GM21390 (cell line): ENCODE results near the gene RIMS1.
A peak's percentile ranks its signal among the peaks of the same experiment; 100 is the strongest.

Source experiments
- ATAC-seq: cut with Tn5 transposase; IDR thresholded peaks from one replicate; pipeline ENCODE4 v1.9.1; 2021; ENCODE audit not compliant: unreplicated experiment

Gene RIMS1

DNA sequence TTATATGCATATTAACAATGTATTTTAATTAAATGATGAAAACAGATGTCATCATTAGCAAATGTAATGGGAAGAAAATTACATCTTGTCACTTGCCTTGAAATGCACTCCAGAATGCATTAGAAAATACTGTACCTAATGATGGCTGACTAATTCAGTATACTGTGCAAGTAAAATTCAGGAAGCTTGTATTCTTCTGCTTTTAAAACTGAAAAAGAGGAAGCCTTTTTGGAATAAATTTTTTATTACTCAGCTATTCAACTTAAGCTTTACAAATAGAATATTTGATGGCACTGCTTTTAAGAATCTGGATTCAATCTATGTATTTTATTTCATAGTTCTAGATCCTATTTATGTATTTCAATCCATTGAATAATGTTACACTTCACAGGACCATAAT is 195.5 kb downstream of the RIMS1 start:
- no peak for ATAC-seq

DNA sequence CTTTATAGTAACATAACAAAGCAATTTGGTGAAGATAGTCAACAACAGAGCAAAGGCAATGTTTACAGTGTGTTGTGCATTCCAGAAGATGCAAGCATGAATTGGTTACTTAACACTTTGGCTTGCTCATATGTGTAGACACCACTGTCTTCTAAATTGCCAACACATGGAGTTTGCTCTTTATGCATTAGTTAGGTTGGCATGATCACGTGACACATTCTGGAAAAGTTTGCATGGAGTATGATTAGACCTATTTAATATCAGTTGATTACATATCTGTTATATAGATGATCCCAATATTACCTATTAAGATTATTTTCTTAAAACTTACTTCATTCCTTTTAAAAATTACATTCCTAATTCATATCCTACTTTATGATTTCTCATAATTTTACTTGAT is 197.6 kb downstream of the RIMS1 start:
- no peak for ATAC-seq

DNA sequence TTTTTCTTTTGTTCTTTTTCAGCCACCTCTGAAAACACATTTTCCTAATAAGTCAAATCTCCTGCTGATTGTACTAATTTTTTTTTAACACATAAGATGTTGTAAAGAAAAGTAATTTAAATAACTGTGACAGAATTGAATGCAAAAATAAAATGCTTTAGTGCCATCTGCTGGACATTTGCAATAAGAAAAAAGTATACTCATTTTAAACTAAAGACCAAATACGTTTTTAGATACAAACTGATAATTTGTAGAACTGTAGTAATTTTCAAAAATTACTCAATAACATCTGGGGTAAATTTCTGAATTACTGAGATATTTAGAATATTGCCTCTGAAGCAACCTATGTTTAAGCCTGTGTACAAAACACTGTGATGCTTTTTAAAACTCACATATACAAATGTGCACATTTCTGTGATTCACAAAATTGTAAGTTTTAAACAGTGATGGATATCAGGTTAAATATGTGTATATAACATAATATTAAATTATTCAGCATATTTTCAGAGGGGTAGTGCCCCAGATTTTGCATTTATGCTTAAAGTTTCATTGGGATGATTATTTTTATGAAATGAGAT is 198.7 kb downstream of the RIMS1 start:
- no peak for ATAC-seq

DNA sequence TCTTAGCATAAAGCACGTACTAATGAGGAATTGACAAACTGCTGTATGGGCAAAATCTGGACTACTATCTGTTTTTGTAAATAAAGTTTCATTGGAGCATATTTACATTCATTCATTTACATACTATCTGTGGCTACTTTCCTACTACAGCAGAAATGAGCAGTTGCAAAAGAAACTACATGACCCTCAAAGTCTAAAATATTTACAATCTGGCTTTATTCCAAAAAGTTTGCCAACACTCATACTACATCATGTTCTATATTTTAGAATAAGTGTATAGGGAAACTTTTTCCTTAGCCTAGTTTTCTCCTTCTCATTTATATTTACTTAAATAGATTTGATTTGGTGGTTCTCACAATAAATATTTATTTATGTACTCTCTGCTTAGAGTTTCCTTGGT is 208.2 kb downstream of the RIMS1 start:
- no peak for ATAC-seq

DNA sequence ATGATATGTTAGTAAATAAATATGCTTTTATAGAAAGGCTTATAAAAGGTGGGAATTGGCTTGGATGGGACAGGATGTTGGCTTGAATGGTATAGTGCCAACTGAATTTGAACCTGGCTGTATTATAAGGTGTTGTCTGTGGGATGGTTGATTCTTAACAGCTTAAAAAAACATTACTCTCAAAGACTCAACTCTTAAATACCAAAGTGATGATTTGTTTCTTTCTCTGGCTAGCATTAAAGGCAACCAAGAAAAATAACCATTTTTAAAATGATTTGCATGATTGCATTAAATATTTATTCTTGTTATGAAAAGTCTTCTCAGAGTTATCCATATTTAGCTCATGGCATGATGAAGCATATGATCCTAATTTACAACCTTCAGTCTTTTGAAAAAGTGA is 216.2 kb downstream of the RIMS1 start:
- ATAC-seq: no peak

DNA sequence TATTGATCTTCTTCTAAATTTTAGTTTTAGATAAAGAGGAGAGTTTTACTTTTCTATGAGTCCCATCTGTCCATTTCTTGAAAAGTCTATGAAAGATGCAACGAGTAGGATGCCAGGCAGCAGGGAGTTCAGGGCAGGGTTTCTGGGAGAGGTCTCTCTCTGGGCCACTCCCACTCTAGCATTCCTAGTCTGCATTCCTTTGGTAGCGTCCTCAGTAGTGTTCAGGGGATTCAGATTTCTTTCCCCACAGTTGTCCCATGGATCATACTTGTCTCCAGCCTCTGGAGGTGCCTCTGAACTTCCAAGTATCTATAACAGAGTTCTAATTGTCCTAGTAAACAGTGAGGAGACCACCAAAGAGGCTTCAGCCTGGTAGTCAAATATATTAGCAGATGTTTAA is 225.3 kb downstream of the RIMS1 start:
- ATAC-seq: no peak

DNA sequence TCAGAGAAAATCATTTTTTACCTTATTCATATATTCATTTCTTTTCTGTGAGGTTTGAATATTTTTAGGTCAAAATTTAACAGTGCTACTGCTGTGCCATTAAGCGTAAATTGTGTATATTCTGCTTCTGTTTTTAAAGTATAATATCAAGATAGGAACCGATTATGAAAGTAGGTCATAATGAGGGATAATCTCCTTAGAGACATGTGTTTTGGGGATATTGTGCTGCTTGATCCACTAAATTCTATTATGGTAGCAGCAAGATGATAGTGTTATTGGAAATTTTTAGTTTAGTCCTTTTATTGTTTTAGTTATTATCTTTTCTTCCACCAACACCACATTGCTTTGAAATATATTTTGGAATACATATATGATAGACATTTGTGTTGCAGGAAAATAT is 244.0 kb downstream of the RIMS1 start:
- ATAC-seq: no peak

DNA sequence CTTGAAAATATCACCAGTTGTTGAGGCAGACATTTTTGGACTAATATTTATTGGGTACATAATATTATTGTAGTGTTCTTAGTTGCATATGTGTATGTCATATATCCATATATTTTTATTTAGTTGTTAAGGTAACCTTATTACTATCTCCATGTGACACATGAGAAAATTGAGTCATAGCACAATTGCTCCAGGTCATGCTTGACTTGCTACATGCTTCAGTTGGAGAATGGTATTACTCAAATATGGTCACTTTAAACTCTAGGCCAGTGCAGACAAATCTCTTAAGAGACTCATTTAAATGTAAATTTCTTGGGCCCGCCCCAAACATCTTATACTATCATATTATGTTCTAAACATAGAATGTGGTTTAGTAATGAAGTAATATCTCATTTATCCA is 246.1 kb downstream of the RIMS1 start:
- ATAC-seq: no peak

DNA sequence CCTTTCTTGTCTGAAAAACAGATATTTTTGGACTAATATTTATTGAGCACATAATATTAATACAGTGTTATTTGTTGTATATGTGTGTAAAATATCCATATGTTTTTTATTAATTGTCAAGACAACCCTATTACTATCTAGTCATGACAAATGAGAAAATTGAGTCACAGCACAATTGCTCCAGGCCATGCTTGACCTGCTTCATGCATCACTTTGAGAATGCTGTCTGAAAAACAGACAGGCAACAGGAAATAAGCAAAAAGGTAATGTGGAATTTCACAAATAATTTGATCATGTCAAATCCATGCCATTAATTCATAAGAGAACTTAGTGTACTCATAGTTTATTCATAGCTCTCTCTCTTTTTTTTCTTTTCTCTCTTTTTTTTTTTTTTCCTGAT is 246.5 kb downstream of the RIMS1 start:
- ATAC-seq: no peak

DNA sequence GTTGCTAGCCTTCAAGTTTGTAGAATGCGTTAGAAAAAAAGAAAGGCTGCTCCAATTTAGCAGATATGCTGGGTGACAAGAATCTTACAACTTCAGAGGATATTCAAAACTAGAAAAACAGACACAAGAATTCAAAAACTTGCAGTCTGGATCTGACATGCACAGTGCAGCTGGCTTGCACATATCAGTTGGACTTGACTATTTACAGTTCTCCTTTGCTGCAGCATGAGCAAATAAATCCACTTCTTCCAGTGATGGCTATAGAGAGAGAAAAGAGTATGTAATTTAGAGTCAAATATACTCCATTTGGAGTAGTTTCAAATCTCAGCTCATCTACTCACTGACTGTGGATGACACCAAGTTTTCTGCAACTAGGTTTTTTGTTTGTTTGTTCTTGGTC is 247.0 kb downstream of the RIMS1 start:
- no peak for ATAC-seq

DNA sequence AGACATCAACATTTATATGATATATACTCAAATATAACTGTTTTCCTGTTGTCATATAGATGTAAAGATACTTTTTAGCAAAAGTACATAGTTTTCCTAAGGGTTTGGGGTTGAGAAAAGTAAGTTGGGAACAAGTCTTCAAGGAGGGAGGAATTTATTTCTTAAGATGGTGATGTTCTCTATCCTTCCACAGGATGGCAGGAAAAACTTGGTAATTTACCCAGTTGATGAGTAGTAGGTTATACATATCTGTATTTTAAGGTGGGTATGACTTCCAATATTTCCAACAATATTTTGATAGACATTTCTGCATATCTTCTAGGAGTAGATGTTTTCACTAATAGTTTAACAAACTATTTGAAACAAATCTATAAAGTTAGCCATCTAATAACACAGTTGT is 254.4 kb downstream of the RIMS1 start:
- ATAC-seq: no peak

DNA sequence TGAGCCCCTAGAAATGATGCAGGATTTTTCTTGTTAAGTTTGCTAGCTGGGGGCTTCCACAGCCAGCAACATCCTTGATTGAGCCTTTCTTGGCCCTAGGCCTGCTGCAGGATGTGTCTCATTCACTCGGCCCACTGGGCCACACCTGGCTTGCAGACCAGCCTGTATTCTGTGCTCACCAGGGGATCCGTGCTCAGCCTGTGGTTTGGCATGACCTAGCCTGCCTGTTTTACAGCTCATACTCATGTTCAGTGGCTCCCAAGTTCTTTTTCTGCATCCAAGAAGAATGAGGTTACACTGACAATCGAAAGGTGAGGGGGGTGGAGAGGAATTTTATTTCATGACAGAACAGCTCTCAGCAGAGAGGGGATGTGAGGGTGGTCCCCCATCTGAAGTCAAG is 263.4 kb downstream of the RIMS1 start:
- ATAC-seq: no peak

DNA sequence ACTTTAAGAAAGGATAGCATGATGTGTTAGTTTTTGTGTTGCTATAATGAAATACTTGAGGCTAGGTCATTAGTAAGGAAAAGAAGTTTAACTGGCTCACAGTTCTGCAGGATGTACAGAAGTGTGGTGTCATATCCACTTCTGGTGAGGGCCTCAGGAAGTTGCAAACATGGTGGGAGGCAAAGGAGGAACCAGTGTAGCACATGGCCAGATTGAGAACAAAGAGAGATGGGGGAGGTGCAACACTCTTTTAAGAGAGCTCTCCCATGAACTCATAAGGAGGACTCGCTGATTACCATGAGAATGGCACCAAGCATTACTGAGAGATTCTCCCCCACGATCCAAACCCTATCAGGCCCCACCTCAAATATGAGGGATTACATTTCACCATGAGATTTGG is 265.4 kb downstream of the RIMS1 start:
- no peak for ATAC-seq

DNA sequence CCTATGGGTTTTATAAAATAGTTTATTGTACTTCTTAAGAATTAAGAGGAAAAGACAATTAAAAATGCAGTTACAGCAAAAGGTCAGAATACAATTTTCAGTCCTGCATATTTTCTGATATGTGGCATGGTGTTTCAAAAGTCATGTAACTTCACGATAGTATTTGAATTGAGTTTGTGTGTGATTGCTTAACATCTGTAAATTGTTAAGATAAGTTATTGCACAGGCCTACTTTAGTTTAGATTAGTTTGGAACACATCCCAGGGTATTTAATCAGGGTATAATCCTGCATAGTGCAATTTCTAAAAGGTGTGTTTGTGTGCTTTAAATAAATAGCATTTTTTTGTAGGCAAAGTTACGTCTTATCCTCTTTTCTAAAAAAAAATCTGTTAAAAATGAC is 289.6 kb downstream of the RIMS1 start:
- no peak for ATAC-seq

DNA sequence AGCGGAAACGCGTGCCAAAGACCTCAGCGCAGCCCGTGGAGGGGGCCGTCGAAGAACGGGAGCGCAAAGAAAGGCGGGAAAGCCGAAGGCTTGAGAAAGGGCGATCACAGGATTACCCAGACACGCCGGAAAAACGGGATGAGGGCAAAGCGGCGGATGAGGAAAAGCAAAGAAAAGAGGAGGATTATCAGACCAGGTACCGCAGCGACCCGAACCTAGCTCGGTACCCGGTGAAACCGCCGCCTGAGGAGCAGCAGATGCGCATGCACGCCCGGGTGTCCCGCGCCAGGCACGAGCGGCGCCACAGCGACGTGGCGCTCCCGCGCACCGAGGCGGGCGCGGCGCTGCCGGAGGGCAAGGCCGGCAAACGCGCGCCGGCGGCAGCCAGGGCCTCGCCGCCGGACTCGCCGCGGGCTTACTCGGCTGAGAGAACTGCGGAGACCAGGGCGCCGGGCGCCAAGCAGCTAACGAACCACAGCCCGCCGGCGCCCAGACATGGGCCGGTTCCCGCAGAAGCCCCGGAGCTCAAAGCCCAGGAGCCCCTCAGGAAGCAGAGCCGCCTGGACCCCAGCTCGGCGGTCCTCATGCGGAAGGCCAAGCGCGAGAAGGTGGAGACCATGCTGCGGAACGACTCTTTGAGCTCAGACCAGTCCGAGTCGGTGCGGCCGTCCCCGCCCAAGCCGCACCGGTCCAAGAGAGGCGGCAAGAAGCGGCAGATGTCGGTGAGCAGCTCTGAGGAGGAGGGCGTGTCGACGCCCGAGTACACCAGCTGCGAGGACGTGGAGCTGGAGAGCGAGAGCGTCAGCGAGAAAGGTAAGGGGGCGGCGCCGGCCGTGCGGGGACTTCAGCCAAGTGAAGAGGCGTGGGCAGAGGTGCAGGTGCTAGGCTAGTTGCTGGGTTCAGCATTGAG is 296.2 kb downstream of the RIMS1 start:
- peak; percentile 67 for ATAC-seq

DNA sequence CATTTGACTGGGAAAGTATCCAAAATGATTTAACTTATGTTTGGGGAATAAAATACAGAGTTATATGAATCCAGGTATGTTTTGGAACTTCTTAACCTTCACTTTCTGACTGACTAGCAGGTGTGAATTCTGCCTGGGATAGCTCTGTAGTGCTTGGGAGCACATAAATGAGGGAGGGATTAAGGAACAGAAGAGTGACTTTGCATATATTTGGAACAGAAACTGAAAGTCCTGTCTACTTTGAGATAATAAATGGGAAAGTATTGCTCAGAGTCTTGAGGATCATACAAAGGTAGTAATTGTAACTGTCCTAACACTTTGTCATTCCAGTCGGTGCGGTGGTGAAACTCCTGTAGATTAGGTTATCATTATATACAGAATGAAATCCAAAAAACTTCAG is 317.6 kb downstream of the RIMS1 start:
- no peak for ATAC-seq

DNA sequence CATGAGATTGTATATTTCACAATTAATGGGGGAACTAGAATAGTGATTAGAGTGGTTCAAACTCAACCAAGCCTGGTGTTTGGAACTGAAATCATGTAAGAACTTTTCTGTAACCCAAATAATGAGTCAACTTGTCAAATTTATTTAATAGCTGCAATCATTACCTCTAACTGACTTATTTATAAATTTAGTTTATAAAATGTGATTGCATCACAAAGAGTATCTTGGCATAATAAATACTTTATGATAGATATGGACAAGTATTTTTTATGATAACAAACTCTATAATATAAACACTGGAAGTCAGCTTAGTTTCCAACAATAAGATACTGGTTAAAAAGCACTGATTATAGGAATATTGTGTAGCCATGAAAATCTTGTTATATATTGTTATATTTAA is 319.1 kb downstream of the RIMS1 start:
- no peak for ATAC-seq

DNA sequence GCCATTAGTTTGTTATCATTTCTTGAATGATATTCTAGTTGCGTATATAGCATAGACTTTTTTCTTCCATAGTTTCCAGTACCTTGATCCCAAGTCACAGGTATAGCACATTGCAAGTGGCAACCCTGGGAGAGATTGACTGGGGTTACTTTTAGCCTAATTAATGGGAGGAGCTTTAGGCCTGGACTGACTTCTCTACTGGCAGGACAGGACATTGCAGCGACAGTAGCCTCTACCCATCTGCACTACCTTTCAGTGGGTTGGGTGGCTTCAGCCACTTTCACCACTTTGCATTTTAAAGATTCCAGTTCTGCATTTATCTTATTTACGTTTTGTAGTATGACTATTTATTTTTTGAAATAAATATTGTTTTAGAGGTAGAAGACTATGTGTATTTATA is 320.3 kb downstream of the RIMS1 start:
- no peak for ATAC-seq

DNA sequence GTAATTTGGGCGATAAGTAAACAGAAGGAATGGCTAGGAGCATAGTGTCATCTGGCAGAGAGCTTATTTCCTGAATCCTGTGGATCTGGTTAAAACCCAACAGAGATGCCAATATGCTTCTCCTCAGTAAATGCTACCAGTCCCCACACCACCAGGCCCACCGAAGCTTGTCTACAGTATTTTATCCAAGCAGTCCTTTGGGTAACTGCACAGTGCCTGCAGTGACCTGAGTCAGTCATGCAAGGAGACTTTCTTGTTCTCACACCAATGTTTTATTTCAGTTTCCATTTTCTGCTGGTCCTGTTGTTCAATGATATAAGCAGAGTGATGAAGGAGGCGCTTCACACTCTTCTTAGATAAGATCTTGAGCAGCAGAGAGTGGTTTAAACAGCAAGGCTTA is 326.3 kb downstream of the RIMS1 start:
- ATAC-seq: peak; percentile 81

DNA sequence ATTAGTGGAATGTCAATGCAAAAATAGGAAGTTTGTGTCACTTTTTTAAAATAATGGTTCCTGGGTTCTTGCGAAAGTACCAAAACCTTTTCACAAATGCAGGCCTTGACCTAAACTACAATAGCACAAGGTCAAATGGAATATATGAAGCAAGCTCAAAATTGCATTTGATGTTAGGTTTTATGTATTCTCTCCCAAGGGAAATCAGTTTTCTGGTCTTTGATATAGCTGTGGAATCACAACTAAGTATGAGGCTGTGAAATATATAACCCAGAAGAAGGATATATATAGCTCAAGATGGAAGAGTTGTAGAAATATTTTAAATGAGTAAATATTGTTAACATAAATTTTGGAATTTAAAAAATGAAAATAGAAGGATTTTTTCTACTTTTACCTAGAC is 327.3 kb downstream of the RIMS1 start:
- ATAC-seq: no peak

DNA sequence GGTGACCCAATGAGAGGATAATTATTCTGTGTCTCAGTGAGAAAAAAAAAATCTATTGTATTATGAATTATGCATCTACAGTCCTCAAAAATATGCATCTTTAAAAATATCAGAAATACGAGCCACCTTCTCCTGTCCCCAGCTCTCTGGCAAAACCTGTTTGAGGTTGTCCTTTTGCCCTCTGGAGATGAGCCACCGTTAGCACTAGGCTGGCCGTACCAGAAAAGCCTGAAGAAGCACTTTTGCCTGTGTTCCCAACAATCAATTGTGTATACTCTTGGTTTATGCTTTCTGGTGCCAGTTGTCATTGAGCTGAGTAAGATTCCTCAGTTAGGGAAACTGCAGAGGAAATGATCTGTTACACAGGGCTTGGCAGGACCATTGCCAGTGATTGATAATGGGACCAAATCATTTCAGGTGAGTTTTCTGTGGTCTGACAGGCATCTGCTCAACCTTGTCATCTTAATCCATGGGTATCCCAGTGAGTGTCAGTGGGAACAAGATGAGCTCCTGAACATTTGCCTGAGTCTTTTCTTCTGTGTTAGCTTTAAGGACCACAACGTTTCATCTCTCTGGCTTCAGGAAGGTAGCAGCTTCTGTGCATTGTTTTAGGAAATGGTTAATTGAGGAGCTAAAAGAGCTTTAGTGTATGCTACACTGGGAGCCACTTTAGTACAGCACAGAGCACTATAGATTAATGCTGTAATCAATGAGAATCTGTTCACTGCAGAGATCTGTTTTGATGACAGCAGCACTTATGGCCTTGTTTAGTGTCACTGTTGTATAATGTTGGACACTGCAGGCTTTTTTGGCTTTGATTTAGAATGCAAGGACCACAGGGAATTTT is 330.1 kb downstream of the RIMS1 start:
- ATAC-seq: no peak

DNA sequence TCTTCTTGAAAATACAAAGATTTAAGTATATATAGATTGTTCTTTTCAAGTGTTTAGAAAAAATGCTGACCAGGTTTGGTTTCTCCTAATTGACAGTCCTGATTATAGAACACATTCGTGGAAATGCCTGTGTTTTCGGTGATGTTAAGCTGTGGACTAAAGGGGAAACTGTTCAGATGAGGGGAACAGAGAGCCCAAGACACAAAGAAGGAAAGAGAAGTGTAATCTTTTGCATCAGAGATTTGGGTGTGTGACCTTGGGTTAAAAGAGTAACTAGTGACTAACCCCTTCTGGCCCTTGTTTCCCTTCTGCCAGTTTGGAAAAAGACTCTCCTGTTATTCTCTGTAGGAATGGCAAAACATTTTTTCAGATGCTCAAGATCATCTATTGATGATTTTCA is 331.3 kb downstream of the RIMS1 start:
- ATAC-seq: no peak
